Measurements from ENCODE around the gene BCAT1.
"Not testable (repeated sequence)": the region's sequence is repeated elsewhere in the genome, so short reads cannot be mapped to it uniquely, and the experiment has no call there.

Gene BCAT1

DNA sequence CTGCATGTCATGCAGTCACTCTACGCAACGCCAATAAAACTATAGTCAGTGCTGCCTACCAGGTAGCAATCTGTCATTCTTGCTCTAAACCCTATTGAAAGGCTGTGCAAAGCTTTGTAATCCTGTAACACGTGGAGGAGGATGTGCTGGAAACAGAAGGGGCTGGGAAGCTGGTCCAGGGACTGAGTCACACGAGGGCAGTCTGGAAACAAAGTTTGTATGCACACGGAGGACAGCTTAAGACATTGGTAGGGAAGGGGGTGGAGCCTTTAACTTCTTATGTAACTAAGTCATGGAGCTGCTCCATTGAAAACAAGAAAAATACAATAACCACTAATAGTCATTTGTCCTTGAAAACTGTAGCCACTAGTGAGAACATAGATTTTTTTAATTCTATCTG, 128.0 kb downstream of the BCAT1 start:
- in situ Hi-C loops (cut with MboI; ENCODE audit: low sequenced_read_pairs) = no loop called here

DNA sequence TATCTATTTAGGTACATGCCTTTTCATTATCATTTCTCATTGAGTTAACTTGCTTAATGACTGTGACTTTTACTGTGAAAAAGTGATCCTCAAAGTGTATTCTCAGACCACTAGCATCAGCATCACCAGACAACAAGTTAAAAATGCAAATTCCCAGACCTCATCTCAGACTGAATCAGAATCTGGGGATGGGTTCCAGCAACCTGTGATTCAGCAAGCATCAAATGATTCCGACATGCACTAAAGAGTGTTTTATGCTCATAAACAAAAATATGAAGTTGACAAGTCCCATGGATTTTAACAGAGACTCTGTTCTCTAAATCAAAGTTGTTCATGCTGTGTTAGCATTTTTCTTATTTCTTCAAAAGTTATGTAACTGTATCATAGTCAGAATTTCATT, 130.6 kb downstream of the BCAT1 start:
- in situ Hi-C loops (cut with MboI; ENCODE audit: low sequenced_read_pairs) = no loop called here

GRCh38 chr12:24815114-24815423, 133.8 kb downstream of the BCAT1 start:
- in situ Hi-C loops (cut with MboI; ENCODE audit: low sequenced_read_pairs) = no loop called here

GRCh38 chr12:24814379-24815113, 134.4 kb downstream of the BCAT1 start:
- in situ Hi-C loops (cut with MboI; ENCODE audit: low sequenced_read_pairs) = no loop called here

GRCh38 chr12:24810378-24810777, 138.5 kb downstream of the BCAT1 start:
- in situ Hi-C loops (cut with MboI; ENCODE audit: low sequenced_read_pairs) = no loop called here

GRCh38 chr12:24809306-24809705, 139.6 kb downstream of the BCAT1 start:
- in situ Hi-C loops (cut with MboI; ENCODE audit: low sequenced_read_pairs) = not testable (repeated sequence)

DNA sequence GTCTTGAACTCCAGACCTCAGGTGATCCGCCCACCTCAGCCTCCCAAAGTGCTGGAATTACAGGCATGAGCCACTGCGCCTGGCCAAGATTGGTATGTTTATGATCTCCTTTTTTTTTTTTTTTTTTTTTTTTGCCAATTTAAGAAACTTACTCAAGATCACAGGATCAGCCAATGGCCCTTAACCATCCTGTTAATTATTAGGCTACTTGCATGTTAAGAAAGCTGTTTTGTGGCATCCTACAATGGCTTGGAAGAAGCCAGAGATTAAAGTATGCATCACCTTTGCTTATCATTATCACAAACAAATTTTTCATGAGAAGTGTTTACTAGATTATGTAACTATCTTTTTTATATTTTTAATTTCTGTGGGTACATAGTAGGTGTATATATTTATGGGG, 140.2 kb downstream of the BCAT1 start:
- in situ Hi-C loops (cut with MboI; ENCODE audit: low sequenced_read_pairs) = no loop called here

- in situ Hi-C loops (cut with MboI; ENCODE audit: low sequenced_read_pairs) = no loop called here
These were observed 142.5 kb downstream of the BCAT1 start for GRCh38 chr12:24806386-24806785.

GRCh38 chr12:24803430-24804245, 145.3 kb downstream of the BCAT1 start:
- in situ Hi-C loops (cut with MboI; ENCODE audit: low sequenced_read_pairs) = no loop called here

DNA sequence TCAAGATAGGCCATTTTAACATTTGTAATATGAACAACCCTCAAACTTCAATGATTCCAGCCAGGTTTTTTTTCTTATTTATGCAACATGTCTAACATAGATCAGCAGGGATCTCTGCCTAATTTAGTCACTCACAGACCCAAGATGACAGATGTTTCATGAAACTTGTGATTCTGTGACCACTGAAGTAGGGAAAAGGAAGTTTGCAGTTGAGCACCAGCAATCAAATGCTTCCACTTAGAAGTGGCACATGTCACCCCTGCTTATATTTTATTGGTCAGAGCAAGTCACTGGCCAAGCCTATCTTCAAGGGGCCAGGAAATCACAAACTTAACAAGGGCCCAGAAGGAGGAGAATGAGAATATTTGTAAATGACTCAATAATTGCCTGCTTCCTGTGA, 150.6 kb downstream of the BCAT1 start:
- in situ Hi-C loops (cut with MboI; ENCODE audit: low sequenced_read_pairs) = loop anchor here (25.0 kb wide), 1 partner anchor 1586 kb away; no protein-coding TSS in a partner anchor

DNA sequence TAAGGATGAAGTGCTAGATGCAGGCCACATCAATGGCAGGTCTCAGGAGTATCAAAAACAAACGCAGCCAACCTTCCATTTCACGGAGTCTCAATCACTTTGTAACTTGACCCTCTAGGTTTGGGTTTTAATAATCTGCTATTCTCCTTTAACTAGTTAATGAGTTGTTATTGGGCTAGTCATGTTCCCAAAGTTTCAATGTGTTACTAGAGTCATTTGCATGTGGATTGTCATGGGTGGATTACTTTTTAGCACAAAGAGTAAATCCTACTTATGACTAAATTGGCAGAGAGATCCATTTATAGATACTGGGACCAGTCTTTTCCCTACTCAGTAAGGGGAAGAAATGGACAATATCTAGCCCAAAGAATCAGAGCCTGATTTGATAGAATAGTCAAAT, 151.0 kb downstream of the BCAT1 start:
- in situ Hi-C loops (cut with MboI; ENCODE audit: low sequenced_read_pairs) = loop anchor here (25.0 kb wide), 1 partner anchor 1586 kb away; no protein-coding TSS in a partner anchor

DNA sequence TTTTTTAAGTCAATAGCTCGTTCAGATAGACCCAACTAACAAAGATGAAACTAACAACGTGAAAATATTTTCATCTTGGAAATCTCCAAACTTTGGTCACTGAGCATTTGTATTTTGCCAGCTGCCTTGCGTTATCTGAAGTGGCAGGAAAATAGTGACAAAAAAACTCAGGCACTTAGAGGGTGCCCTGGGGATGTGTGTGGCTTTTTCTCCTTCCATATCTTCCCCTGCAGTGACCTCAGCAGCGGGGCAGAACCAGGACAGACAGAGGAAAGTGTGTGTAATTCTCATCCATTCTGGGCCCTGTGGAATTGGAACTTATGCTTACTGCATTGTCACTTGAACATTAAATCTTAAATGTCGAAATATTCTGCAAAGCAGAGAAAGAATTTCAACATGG, 152.0 kb downstream of the BCAT1 start:
- in situ Hi-C loops (cut with MboI; ENCODE audit: low sequenced_read_pairs) = loop anchor here (25.0 kb wide), 1 partner anchor 1585 kb away; no protein-coding TSS in a partner anchor

DNA sequence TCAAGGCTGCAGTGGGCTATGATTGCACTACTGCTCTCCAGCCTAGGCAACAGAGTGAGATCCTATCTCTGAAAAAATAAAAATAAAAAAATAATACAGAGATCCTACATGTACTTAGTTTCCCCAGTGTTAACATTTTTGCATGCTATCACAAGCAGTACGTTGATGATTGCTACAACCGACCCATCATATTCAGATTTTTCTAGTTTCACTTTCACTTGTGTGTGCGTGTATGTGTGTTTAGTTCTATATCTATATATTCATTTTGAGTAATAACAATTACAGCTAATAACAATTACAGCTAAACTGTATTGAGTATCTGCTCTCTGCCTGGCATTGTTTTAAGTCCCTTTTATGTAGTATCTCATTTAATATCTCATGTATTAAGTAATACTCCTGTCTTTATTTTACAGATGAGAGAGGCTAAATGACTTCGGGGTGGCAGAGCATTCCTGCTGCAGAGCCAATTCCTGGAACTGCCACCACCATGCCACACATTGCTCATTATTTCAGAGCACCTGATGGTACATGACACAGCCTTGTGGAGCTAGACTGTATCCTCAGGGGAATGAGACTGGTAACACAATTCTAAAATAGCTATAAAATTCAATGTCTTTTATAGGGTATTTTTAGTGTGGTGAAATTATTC, 153.1 kb downstream of the BCAT1 start:
- in situ Hi-C loops (cut with MboI; ENCODE audit: low sequenced_read_pairs) = loop anchor here (25.0 kb wide), 1 partner anchor 1584 kb away; no protein-coding TSS in a partner anchor

DNA sequence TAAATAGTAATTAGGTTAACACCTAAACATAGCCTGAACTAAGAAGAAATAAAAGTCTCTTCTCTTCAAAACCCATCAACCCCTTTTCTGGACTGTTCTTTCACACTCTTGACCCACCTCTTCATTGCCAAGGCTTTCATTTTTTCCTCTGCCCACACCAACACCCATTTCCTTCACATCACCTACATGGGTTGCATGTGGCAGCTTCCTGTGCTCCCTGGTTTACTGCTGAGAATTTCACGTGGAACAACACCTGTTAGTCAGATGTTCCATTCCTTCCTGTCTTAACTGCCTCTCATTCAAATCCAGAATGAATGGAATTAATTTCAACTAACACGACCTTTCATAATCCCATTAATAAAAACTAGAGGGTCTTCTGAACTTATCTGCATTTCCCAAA, 157.3 kb downstream of the BCAT1 start:
- in situ Hi-C loops (cut with MboI; ENCODE audit: low sequenced_read_pairs) = loop anchor here (25.0 kb wide), 1 partner anchor 1579 kb away; no protein-coding TSS in a partner anchor

DNA sequence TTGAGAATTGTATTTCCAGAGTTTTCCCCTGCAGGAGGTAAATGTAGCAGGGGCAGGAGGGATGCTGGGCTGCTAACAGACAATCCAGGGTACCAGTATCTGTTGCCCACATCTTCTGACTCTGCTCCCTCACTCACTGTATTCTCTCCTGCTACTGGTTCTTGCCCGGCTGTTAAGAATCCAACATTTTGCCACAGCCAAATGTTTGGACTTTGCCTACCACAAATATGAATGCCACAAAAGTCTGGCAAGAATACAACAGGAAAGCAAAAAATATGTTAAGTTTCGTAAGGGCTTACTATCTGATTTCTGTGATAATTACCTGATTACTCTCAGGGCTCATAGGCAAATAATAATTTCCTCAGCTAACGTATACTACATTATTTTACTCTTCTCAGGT, 160.0 kb downstream of the BCAT1 start:
- in situ Hi-C loops (cut with MboI; ENCODE audit: low sequenced_read_pairs) = loop anchor here (25.0 kb wide), 1 partner anchor 1577 kb away; no protein-coding TSS in a partner anchor

GRCh38 chr12:24780697-24781368, 168.1 kb downstream of the BCAT1 start:
- in situ Hi-C loops (cut with MboI; ENCODE audit: low sequenced_read_pairs) = loop anchor here (25.0 kb wide), 1 partner anchor 1569 kb away; no protein-coding TSS in a partner anchor

- in situ Hi-C loops (cut with MboI; ENCODE audit: low sequenced_read_pairs) = loop anchor here (25.0 kb wide), 1 partner anchor 1566 kb away; no protein-coding TSS in a partner anchor
These were observed 170.2 kb downstream of the BCAT1 start for GRCh38 chr12:24778486-24779304.

DNA sequence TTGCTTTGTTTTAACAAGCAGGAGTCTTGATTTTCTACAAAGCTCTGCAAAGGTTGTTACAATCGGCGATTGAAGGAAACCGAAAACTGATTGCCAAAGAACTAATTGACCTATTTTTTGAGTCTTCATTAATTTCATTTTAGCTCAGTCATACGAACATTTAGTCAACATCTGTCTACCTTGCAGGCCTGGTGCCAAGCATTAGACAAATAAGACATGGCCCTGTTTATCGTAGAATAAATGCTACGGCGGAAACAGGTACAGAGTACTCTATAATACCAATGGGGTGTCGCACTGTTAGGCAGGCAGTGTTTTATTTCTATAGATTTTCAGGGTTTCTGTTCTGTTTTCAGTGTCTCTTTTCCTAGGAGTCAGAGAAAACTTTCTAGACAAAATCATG, 171.5 kb downstream of the BCAT1 start:
- in situ Hi-C loops (cut with MboI; ENCODE audit: low sequenced_read_pairs) = loop anchor here (25.0 kb wide), 1 partner anchor 1565 kb away; no protein-coding TSS in a partner anchor

- in situ Hi-C loops (cut with MboI; ENCODE audit: low sequenced_read_pairs) = loop anchor here (25.0 kb wide), 1 partner anchor 1565 kb away; no protein-coding TSS in a partner anchor
These were observed 172.0 kb downstream of the BCAT1 start for GRCh38 chr12:24776861-24777260.

DNA sequence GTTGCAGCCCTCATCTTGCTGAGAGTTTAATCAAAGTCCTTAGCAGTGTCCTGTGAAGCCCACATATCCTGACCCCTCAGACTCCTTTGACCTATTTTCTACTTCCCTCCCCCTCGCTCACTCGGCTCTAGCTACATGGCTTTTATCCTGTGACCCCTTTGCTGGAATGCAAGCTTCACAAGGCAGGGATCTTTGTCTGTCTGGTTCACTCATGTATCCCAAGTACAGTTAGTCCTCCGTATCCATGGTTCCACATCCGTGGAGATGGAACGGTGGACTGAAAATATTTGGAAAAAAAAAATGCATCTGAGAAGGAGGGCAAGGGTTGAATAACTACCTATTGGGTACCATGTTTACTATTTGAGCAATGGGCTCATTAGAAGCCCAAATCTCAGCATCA, 173.8 kb downstream of the BCAT1 start:
- in situ Hi-C loops (cut with MboI; ENCODE audit: low sequenced_read_pairs) = loop anchor here (25.0 kb wide), 1 partner anchor 1563 kb away; no protein-coding TSS in a partner anchor
